Brain microvascular endothelial cell (primary cell): ENCODE measurements around the gene PRRG4.
"Not testable (repeated sequence)": the region's sequence is repeated elsewhere in the genome, so short reads cannot be mapped to it uniquely, and the experiment has no call there.

Experiments
- DNase-seq: peaks from one replicate; pipeline ENCODE4 v3.0.0-alpha.2; 2020
- H3K27ac ChIP-seq: fragments of 250-450 bp; sonication (Bioruptor Pico); 2 replicates; pipeline ENCODE4 v1.5.1; 2020; ENCODE audit warnings: mild to moderate bottlenecking, moderate library complexity
- H3K27me3 ChIP-seq: fragments of 250-450 bp; sonication (Bioruptor Pico); replicated peaks from 2 replicates; pipeline ENCODE4 v1.5.1; 2020; ENCODE audit warnings: mild to moderate bottlenecking
- H3K36me3 ChIP-seq: fragments of 250-450 bp; sonication (Bioruptor Pico); replicated peaks from 2 replicates; pipeline ENCODE4 v1.5.1; 2020; ENCODE audit warnings: mild to moderate bottlenecking
- H3K4me3 ChIP-seq: 2 replicates; pipeline ENCODE4 v1.5.1; 2011; ENCODE audit warnings: low read depth, mild to moderate bottlenecking, control low read depth, low read length, moderate library complexity
- in situ Hi-C: cut with HindIII; loops from 2 replicates; pipeline ENCODE4 v1.10.0; 2017; ENCODE audit warnings: low sequenced_read_pairs, low pct_ligation_motif_present
- TF ChIP-seq, protein P1 (sequence below): IDR thresholded peaks from 2 replicates; pipeline ENCODE4 v1.5.1; 2011; ENCODE audit warnings: low read depth, mild to moderate bottlenecking, moderate library complexity, low read length, control low read depth, inconsistent platforms; ENCODE audit errors: missing control alignments

PRRG4 gene

DNA sequence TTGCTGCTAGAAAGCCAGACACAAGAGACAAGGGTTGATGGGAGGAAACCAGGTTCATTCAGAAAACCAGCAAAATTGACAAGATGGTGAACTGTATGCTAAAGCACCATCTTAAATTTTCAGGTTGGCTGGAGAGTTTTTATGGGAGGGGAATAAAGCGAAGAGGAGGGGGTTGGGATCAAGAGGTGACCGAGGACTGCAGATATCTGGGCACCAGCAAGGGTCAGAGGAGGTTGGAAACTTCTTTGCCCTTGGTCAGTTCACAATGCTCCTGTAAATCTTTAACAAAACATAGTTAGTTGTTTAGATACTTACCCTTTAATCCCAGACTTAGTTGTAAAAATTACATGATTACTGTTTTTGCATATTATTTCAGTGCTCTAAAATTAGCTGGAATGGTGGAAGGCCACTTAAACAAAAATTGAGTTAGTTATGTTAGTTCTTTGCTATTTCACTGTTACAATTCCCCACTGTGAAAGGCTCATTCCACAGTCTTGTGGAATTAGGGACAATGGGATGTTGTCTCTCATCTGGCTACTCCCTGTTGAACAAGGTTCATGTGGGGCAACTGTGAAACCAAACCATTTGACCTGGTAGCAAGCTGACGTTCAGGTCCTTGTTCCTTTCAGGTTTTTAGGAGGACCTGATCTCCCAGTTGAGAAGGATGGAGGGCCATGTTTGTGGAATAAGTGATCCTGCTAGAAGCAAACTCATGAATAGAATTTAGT lies 32.3 kb downstream of the PRRG4 start:
- no peaks in the 10 kb centered on the region for H3K27me3 ChIP-seq

DNA sequence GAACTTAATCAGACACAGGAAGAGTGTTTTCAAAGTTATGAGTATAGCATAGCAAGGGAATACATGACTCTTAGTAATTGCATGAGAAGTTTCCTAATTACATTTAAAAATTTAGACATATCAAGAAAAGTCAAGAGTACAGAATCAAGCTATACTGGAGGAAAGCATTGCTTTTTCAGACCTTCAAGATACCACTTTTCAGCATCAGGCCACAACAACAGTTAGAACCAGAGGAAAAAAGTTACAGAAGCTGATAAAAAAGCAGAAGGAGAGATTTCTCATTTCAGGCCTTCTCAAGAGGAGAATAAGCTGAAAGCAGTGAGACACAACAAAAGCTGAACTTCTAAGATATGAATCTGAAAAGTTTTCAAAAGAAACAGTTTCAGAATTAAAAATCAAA lies 34.8 kb downstream of the PRRG4 start:
- Histone ChIP-seq H3K27me3 (no peaks in the 10 kb centered on the region), H3K4me3 (no peak overlapping the region), H3K36me3 (no peaks in the 10 kb centered on the region), H3K27ac (no peak overlapping the region)
- in situ Hi-C loops: no loop called here
- no peak for DNase-seq
- TF ChIP-seq, protein P1, sequence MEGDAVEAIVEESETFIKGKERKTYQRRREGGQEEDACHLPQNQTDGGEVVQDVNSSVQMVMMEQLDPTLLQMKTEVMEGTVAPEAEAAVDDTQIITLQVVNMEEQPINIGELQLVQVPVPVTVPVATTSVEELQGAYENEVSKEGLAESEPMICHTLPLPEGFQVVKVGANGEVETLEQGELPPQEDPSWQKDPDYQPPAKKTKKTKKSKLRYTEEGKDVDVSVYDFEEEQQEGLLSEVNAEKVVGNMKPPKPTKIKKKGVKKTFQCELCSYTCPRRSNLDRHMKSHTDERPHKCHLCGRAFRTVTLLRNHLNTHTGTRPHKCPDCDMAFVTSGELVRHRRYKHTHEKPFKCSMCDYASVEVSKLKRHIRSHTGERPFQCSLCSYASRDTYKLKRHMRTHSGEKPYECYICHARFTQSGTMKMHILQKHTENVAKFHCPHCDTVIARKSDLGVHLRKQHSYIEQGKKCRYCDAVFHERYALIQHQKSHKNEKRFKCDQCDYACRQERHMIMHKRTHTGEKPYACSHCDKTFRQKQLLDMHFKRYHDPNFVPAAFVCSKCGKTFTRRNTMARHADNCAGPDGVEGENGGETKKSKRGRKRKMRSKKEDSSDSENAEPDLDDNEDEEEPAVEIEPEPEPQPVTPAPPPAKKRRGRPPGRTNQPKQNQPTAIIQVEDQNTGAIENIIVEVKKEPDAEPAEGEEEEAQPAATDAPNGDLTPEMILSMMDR: no peak

More for the DNA sequence above, 32.3 kb downstream of the PRRG4 start:
- Histone ChIP-seq H3K36me3 (no peaks in the 10 kb centered on the region), H3K4me3 (no peak overlapping the region), H3K27ac (no peak overlapping the region)
- TF ChIP-seq, protein P1: no peak
- in situ Hi-C loops: no loop called here
- DNase-seq: no peak

DNA sequence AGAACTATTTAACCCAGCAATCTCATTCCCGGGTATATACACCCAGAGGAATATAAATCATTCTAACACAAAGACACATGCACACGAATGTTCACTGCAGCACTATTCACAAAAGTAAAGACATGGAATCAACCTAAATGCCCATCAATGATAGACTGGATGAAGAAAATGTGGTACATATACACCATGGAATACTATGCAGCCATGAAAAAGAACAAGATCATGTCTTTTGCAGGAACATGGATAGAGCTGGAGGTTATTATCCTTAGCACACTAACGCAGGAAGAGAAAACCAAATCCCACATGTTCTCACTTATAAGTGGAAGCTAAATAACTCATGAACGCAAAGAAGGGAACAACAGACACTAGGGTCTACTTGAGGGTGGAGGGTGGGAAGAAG lies 39.0 kb downstream of the PRRG4 start:
- H3K36me3 ChIP-seq, H3K27ac ChIP-seq, in situ Hi-C loops, H3K4me3 ChIP-seq, H3K27me3 ChIP-seq, DNase-seq: not testable (repeated sequence)

DNA sequence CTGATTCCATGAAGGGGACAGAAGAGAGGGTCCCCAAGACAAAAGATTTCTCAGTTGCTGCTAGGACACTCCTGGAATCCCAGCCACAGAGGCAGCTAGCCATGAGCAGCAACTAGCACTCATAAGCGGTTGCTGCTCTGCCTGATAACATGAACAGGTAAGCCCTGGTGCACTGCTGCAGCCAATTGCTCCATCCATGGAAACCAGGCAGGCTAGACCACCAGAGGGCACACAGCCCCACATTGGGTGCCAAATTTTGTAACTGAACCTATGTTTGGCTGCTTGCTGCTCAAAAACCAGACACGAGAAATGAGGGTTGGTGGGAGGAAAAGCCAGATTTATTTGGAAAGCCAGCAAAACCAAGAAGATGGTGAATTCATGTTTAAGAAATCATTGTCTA lies 40.9 kb downstream of the PRRG4 start:
- no peak for DNase-seq

DNA sequence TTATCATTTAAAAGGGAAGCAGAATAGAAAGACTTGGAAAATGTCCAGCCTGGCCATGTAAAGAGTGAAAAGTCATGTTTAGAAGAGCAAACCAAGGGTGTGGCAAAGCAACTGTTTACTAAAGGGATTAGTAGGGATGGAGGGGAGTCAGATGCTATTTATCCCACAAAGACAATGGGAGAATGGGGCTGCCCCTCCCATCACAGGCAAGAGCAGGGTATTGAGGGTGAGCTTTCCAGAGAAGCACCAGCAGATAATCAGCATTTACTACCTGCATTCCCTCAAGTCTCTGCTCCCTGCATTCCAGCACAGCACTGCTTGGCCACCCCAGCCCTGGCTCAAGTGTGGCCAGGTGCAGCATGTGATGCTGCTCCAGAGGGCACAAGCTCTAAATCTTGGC lies 44.4 kb downstream of the PRRG4 start:
- no peak overlapping the region for H3K27ac ChIP-seq
- no peaks in the 10 kb centered on the region for H3K36me3 ChIP-seq
- H3K4me3 ChIP-seq: no peak overlapping the region
- TF ChIP-seq, protein P1: no peak
- DNase-seq: no peak
- H3K27me3 ChIP-seq: no peaks in the 10 kb centered on the region
- in situ Hi-C loops: no loop called here

More for the DNA sequence above, 40.9 kb downstream of the PRRG4 start:
- Histone ChIP-seq H3K27ac (no peak overlapping the region), H3K4me3 (no peak overlapping the region), H3K36me3 (no peaks in the 10 kb centered on the region), H3K27me3 (no peaks in the 10 kb centered on the region)
- TF ChIP-seq, protein P1: peak; percentile 55
- in situ Hi-C loops: no loop called here

DNA sequence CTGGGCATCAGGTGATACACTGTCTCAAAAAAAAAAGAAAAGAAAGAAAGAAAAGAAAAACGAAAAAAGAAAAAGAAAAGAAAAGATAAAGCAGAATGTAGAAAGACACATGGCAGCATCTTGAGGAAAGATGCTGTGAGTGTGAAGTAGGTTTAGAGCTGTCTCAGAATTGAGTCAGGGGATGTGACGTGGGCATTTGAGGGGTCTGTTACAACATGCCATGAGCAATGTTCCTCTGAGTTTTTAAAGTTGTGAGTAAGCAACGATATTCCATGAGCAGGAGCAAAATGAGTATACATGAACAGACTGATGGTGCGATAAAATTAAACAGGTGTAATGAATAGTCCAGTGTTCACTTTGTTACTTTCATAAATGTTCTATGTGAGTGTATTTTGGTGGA lies 51.6 kb downstream of the PRRG4 start:
- DNase-seq: no peak
- H3K27ac ChIP-seq: no peak overlapping the region

More for the DNA sequence above, 51.6 kb downstream of the PRRG4 start:
- Histone ChIP-seq H3K4me3 (no peak overlapping the region), H3K36me3 (no peaks in the 10 kb centered on the region), H3K27me3 (no peaks in the 10 kb centered on the region)
- in situ Hi-C loops: no loop called here
- TF ChIP-seq, protein P1: no peak
